SK-N-SH treated with all-trans-retinoic acid at 6 μM for 48 hours (cell line): ENCODE measurements around the gene SLAIN2.

Experiments
- CREB5 ChIP-seq: fragments of 250-450 bp; sonication (Bioruptor Pico); IDR thresholded peaks from 2 replicates; pipeline ENCODE4 v1.5.1; 2020; ENCODE audit warnings: low read depth, mild to moderate bottlenecking, moderate library complexity
- CSRNP3 ChIP-seq: fragments of 250-450 bp; sonication (Bioruptor Pico); IDR thresholded peaks from 2 replicates; pipeline ENCODE4 v1.5.1; 2021; ENCODE audit warnings: mild to moderate bottlenecking, moderate library complexity
- ESRRG ChIP-seq: fragments of 250-450 bp; sonication (Bioruptor Pico); IDR thresholded peaks from 2 replicates; pipeline ENCODE4 v1.6.1; 2021; ENCODE audit warnings: mild to moderate bottlenecking
- ZFP3 ChIP-seq: fragments of 250-450 bp; sonication (Bioruptor Pico); IDR thresholded peaks from 2 replicates; pipeline ENCODE4 v1.5.0; 2020; ENCODE audit warnings: mild to moderate bottlenecking, moderate library complexity
- ZFP30 ChIP-seq: fragments of 450-650 bp; formaldehyde crosslinking; IDR thresholded peaks from 2 replicates; pipeline ENCODE4 v1.5.0; 2022; ENCODE audit warnings: mild to moderate bottlenecking, moderate library complexity
- ZNF565 ChIP-seq: fragments of 450-650 bp; formaldehyde crosslinking; conservative IDR thresholded peaks from 2 replicates; pipeline ENCODE4 v1.5.0; 2020; ENCODE audit warnings: low read depth, mild to moderate bottlenecking, moderate library complexity
- ZNF70 ChIP-seq: fragments of 450-650 bp; formaldehyde crosslinking; IDR thresholded peaks from 2 replicates; pipeline ENCODE4 v1.5.0; 2020; ENCODE audit warnings: mild to moderate bottlenecking, moderate library complexity
- ZNF8 ChIP-seq: fragments of 450-650 bp; formaldehyde crosslinking; IDR thresholded peaks from 2 replicates; pipeline ENCODE4 v1.5.0; 2020; ENCODE audit warnings: mild to moderate bottlenecking, moderate library complexity

- no peak for TF ChIP-seq ZFP3 (CRISPR knock-in tag)
- TF ChIP-seq ZNF70 = no peak
- no peak for TF ChIP-seq ZNF565 (CRISPR knock-in tag)
- no peak for TF ChIP-seq ESRRG (CRISPR knock-in tag)
- TF ChIP-seq CREB5 = no peak
- TF ChIP-seq CSRNP3 (CRISPR knock-in tag) = no peak
- no peak for TF ChIP-seq ZNF8
- no peak for TF ChIP-seq ZFP30
These were observed 29.4 kb upstream of the SLAIN2 start for GRCh38 chr4:48311896-48312295.
